NCI-H187 (cell line): ENCODE data around the gene TINCR.

ENCODE experiments used
- DNase-seq, 2 experiments: peaks; one replicate each; lab custom pipeline; 2025; lab: John Stamatoyannopoulos, UW

Gene TINCR

DNA sequence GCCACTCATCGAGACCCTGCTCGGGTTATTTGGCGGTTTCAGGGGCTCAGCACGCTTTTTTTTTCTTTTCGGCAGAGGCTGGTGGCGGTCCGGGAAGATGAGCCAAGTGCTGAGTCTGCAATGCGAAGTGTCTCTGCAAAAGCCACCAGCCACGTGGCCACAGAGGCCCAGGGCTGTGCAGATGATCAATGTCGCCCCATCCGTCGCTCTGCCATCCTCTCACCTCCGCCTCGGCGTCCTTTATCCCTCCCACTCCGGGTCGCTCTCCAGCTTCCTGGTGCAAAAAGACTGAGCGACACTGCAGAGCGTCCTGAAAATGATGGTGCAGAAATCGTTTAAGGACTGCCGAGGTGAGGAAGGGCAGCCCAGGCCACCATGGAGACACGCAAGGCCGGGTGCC lies 55.0 kb downstream of the TINCR start:
- no peak for DNase-seq
